ENCODE measurements around the gene DYNC1H1.

The DYNC1H1 gene

DNA sequence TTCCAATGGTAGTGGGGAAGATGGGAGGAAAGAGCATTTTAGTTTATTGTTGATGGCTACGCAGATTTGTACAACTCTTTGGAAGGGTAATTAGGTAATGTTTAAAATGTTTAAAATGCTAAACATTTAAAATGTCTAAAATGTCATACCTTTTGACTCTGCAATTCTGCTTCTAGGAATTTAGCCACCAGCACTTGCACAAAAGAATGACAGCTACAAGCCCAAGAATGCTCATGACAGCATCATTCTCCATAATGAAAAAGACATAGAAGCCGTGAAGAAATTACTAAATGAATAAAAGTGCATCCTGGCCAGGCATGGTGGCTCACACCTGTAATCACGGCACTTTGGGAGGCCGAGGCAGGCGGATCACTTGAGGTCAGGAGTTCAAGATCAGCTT is 19.9 kb upstream of the DYNC1H1 start:
- no peak for DNase-seq (ENCODE audit: low read depth in 2 of 2)

DNA sequence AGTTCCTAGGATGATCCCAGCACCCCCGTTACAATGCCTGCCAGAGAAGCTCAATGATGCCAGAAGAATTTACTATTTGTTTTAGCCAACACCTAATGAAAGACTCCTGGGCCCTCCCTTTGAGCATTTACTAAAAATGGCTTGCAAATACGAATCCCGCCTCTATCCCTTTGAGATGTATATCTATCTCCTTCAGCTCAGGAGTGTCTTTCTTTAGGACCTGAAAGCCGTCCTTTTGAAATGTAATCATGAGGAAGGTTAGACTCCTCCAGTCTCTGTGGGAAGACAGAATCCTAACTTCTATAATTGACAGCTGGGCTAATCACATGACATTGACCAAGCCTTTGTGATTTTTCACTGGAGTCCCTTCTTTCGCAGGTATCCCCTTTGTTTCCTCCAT is 19.2 kb upstream of the DYNC1H1 start:
- DNase-seq (ENCODE audit: low read depth in 2 of 2), result no peak

DNA sequence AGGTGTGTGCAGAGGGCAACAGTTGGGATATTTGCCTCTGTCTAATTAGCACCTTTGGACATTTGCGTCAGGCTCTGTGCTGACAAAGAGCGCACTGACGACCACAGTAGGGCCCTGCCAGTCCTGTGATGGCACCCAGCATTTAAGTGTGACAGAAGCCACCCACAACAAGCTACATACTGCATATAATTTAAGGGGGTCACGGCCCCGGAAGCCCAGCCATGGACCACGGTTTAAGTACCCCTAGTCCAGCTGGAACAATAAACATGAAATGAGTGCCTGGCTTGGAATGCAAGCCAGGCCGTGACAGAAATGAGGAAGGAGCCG is 16.8 kb upstream of the DYNC1H1 start:
- no peak for DNase-seq (ENCODE audit: low read depth in 2 of 2)

DNA sequence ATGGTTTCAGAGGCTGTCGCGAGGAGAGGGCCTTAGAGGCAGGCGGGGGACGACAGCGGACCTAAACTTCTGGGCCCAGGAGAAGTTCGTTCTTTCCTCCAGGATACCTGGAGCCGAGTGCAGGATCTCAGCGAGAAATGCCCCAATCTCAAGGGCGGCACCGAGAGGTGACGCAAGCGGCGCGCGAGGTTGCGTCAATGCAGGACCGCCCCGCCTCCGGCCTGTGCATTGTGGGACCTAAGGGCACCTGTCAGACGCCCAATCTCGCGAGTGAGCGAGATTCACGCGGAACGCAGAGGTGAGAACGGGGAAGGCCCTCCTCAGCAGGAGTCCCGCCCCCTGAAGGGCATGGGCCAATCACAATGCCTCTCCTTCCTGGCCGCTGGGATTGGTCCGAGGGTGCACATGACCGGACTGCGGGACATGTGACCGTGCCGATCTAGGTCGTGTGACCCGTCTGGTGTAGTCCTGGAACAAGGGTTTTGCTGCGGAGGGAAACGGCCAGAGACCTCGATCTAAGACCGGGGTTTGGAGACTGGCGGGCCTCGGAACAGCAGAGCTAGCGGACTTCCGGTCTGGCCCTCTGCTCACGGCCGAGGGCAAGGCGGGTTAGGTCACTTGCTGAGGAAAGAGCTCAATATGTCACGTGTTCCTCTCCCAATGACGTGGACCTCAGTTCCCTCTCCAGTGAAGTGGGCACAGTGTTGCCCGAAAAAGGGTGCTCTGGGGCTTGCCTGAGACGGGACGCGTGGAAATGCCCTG is 16.3 kb upstream of the DYNC1H1 start:
- peak; percentile 100 for DNase-seq (ENCODE audit: low read depth in 2 of 2)

DNA sequence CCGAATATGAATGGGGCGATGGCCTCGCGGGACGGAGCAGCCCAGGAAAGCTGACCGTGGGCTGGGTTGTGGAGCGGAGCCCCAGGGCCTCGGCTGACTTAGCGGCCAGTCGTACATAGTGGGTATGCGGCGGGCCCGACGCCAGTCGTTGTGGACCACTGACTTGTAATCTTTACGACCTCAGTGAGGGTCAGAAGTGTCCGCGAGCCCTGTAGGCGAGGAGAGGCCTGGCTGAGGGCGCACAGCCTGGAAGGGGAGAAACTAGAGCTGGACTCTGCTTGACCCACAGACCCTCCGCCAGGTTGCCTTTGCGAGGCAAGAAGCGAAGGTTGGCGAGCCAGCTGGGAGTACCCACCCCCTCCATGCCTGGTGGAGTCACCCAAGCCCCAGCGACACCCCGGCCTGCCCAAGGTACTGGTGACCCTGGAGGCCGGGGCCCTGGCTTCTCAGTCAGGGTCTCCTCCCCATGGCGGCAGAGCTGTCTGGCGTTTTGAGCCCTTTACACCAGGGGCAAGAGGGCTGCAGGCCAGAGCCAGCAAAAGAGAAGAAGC is 15.6 kb upstream of the DYNC1H1 start:
- no peak for DNase-seq (ENCODE audit: low read depth in 2 of 2)

DNA sequence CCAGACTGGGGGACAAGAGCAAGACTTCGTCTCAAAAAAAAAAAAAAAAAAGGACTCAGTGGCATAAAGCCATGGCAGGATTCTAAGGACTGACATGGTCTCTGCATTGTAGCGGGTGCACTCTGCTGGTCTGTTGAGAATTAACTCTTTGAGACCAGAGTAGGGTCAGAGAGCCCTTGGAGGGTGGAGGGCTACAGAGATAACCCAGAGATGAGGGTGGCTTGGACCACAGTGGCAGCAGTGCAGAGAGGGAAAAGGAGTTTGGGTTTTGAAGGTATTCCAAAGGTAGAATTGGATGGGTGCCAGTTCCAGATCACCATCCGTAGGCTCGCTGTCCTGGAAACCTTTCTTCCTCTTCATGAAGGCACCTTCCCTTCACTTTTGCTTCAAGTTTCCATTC is 14.3 kb upstream of the DYNC1H1 start:
- DNase-seq (ENCODE audit: low read depth in 2 of 2), result no peak

DNA sequence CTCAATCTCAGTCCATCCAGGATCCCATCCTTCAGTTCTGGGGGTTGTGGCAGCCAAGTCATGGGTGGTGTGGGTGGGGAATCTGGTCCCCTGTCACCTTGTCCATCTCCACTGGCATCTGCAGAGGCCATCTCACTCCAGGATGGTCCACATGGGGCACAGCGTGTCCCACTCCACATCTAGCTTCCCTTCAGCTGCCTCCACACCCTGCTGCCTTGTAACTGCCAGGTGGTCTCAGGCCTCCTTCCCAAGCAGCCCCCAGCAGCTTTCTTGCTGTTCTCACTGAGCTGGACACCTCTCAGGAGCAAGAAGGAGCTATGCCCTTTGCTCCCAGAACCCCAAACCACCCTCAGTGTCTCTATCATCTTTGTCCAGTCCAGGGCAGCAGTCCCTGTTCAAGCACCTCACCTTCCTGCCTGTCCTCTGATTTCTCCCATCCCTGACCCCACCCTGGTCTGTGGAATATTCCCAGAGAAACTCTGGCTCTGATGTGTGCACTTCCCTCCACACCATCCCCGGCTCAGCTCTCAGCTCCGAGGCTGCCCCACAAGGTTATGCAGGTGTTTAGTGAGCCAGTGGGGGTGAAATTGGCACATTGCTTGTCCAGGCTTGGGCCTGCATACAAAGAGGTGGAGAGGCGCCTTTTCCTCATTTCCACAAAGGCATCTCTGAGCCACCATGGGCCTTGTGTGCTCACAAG is 13.7 kb upstream of the DYNC1H1 start:
- DNase-seq (ENCODE audit: low read depth in 2 of 2), result no peak

DNA sequence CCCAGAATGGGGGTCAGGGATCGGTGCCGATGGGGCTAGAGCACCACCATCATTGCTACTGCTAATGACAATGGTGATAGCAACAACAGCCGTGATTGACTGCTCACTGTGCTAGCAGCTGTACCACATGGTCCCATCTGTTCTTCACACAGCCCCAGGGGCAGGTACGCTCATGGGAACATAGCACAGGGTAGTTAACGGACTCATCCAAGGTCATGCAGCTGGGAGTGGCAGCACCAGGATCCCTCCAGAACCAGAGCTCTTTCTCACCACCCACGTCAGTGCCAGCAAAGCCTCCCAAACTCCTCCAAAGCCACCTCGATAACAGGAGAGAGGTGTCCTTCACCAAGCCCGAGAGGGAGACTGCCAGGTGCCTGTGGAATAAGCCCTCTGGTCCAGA is 11.2 kb upstream of the DYNC1H1 start:
- DNase-seq (ENCODE audit: low read depth in 2 of 2), result no peak

DNA sequence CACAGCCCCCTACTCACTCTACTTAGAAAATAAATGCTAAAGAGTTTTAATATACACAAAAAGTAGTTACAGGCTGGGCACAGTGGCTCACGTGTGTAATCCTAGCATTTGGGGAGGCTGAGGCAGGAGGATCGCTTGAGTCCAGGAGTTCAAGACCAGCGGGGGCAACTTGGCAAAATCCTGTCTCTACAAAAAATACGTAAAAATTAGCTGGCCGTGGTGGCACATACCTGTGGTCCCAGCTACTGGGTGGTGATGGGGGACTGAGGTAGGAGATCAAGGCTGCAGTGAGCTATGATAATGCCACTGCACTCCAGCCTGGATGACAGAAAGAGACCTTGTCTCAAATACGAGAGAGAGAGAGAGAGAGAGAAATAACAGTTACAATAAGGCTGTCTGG is 9.9 kb upstream of the DYNC1H1 start:
- no peak for DNase-seq (ENCODE audit: low read depth in 2 of 2)

DNA sequence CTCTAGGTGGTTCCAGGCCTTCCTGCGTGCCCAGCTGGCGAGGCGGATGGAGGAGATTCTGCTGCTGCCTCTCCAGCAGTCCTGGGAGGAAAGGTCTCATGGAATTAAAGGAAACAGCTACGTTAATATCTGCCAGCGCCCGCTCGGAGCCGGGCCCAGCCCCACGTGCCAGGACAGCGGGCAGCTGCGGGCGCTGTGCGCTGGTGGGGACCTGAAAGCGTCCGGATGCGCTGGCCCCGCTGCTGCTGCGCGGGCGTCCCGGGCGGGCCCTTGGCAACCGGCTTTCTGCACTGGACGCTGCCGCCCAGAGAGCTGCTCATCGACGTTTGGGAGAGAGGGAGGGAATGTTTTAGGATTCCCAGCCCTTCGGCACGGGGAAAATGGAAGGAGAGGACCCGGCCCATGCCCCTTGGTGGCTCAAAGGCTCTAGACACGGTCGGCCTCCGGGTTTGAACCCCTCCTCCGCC is 8.6 kb upstream of the DYNC1H1 start:
- DNase-seq (ENCODE audit: low read depth in 2 of 2), result no peak

DNA sequence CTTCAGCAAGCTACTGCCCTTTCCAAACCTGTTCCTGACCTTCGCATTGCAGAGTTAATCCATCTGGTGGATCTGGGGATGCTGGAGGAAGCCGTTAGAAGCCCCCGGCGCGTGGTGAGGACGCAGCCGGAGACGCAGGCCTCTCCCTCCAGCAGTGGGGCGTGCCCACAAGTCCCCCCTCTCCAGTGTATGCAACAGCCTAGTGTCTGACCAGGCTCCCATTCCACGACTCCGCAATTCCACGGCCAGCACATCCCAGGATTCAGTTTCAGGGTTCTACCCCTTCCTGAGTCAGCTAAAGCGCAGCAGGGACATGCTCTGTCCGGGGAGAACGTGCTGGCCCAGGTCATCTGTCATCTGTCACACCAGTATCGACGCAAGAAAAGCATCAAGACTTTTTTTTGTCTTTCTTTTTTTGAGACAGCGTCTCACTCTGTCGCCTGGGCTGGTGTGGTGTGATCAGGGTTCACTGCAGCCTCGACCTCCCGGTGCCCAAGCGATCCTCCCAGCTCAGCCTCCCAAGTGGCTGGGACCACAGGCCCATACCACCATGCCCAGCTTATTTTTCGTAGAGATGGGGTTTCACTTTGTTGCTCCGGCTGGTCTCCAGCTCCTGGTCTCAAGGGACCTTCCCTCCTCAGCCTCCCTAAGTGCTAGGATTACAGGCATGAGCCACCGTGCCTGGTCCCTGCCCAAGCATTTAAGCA is 8.0 kb upstream of the DYNC1H1 start:
- no peak for DNase-seq (ENCODE audit: low read depth in 2 of 2)

DNA sequence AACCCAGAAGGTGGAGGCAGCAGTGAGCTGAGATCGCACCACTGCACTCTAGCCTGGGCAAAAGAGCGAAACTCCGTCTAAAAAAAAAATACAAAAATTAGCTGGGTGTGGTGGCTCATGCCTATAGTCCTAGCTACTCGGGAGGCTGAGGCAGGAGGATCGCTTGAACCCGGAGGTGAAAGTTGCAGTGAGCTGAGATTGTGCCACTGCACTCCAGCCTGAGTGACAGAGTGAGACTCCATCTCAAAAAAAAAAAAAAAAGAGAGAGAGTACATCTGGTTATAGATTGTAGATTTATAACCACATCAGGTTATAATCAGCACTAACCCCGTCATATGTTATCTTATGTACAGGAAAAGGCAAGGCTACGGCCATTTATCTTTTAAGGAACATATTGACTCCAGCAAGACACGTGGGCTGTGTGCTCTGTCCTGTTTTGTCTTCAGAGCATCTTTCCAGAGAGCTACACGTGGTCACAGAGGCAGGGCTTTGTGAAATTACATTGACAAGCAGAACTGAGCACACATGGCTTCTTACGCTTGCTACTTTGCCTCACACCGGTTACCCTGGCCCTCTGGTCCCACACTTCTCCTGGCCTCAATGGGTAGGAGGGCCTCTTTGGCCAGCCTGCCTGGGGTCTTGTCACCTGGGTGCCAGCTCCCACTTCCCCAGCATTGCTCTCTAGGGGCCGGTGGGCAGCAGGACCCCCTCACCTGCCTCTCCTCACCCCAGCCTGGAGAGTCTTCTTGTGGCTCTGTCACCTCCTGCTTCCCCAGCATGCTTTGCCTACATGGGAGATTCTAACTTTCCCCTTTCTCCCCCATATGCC is 6.8 kb upstream of the DYNC1H1 start:
- DNase-seq (ENCODE audit: low read depth in 2 of 2), result no peak

DNA sequence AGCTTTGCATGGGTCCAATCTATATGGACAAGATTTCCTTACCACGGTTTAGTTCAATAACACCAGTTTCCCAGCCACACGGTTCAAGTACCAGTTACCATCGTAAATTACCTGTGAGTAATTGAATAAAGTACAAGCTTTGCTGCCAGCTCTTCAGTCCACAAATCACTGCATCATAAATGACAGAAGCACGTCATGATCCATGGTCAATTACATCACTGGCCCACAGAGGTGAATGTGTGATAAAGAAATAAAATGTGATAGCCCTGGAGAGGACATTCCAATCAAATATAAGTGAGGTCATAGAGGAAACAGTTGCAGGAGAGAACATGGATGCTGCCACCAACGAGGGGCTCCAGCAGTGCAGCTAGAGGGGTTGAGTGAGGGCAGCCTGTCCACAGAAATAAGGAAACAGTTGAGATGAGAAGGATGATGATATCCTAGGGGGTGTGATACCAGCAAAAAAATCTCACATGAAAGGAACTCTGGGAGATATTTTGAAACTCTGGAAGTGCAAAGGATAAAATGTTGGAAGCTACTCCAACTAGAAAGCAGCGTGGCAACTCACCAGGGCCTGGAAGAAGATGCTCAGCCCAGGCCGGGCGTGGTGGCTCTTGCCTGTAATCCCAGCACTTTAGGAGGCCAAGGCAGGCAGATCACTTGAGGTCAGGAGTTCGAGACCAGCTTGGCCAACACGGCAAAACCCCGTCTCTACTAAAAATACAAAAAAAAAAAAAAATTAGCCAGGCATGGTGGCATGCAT is 5.8 kb upstream of the DYNC1H1 start:
- DNase-seq (ENCODE audit: low read depth in 2 of 2), result no peak

DNA sequence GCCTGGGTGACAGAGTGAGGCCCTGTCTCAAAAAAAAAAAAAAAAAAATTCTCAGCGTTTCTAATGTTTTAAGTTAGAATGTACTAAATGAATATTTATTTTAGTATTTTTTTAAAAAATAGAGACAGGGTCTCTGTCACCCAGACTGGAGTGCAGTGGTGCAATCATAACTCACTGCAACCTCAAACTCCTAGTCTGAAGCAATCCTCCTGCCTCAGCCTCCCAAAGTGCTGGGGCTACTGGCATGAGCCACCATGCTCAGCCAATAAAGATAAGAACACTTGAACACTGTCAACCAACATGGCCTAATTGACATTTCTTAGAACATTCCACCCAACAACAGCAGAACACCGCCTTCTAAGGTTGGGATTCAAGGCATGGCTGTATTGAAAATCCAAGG is 5.1 kb upstream of the DYNC1H1 start:
- no peak for DNase-seq (ENCODE audit: low read depth in 2 of 2)

DNA sequence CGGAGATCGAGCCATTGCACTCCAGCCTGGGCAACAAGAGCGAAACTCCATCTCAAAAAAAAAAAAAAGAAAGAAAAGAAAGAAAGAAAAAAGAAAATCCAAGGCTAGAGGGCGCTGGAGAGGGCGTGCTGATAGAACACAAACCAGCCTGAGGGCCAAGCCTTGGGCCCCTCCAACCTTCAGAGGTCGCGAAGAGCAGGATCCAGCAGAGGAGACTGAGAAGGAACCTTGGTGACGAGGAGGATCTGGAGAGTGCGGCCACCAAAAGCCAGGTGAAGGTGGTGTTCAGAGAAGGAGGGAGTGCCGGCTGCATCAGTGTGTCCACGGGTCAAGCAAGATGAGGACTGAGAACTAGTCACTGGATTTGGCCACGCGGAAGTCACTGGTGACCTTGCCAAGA is 4.1 kb upstream of the DYNC1H1 start:
- no peak for DNase-seq (ENCODE audit: low read depth in 2 of 2)

DNA sequence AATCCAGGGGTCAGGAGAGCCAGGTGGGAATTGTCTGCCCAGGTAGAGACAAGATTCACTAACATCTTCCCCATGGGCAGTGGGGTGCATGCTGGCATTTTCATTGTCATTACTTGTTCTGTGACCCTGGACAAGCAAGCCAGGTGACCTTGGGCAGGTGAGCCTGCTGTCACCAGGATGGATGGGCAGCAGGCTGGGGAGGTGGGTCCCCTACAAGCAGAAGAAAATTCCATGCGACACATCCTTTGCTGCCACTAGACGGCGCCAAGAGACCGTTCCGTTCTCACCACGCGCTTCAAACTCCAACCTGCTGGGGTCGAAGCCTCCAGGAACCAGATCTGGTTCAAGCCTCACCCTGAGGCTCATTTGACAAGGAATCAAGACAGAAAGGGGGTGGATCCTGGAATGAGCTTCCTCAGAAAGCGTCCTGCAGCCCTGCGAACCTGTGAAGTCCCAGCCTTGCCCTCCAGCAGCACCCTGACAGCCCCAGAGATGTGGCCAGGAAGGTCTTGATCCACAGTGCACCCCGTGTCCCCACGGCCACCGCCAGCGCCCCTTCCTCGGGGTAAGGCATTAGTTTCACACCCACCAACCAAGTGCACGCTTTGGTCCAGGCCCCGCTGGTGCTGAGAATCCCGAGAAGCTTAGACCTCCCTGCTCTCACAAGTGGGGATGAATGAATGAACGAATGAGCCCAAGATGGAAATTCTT is 3.2 kb upstream of the DYNC1H1 start:
- peak; percentile 54 to 59 for DNase-seq (ENCODE audit: low read depth in 2 of 2)

DNA sequence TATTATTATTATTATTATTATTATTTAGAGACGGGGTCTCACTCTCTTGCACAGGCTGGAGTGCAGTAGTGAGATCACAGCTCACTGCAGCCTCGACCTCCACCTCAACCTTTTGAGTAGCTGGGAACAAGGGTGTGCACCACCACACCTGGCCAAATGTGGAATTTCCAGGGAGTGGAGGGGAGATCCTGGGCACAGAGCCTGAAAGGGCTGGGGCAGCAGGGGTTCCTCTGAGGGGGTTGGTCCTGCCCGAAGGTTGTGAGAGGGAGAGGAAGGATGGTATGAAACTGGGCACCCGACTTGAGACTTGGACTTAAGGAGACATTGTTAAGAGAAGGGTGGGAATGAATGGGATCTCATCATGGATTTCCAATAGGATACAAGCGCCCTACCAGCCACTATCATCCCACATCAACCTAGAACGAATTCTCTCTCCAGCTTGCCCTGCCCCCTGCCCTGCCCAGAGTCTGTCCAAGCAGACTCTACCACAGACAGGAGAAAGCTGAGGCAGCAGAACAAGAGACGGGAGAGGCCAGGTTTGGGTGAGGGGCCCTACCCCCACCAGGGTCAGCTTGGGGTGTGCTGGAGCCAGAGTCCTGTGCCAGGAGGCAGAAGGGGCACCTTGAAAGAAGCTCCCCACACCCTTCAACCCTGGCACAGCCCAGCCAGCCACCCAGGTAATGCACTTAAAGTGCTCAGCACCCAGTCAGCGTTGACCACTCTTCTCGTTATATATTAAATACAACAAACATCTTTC is 2.4 kb upstream of the DYNC1H1 start:
- DNase-seq (ENCODE audit: low read depth in 2 of 2), result no peak

DNA sequence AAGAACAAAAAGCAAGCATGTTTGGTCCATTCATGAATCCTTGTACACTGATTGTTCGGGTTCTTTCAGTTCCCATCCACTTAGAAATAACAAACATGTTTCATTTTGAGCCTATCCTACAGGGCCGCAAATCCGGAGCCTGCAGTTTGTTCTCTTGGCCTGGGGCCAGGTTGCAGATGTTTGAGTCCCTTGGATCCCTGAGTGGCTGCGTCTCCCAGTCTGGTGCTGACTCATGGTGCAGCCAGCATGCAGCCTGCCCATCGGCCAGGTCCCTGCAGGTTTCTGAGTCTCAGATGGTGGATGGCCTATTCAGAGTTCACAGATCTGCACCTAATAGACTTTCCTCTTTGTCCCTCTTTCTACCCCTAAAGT is 1.9 kb upstream of the DYNC1H1 start:
- DNase-seq (ENCODE audit: low read depth in 2 of 2), result no peak

DNA sequence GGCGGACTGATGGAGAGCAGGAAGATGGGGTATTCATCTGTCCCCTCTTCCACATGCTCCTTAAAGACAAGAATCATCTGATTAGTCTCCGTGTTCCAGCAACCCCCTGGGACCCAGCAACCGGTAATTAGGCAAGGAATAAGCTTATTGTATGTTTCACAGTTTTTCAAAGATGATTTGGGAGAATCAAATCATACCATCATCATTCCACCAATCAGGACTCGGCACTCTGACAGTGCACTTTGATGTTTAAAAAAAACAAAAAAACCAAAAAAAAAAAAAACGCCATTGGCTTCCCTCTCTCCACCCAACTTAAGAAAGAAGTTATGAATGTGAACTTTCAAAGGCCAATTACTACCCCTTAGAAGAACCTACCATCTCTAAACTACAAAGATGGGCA is 1.3 kb upstream of the DYNC1H1 start:
- no peak for DNase-seq (ENCODE audit: low read depth in 2 of 2)

Data from stimulated activated CD8-positive, alpha-beta memory T cell treated with anti-CD3 and anti-CD28 coated beads, Interleukin-15, amount 100 ng/mL, for 48 hours (primary cell).